Liver (tissue), 3 donors: ENCODE data around the gene CD163.

Experiments used
- EGR1 ChIP-seq, 2 donors: IDR thresholded peaks; 2 replicates each; pipeline ENCODE4 v1.6.1; 2016 to 2018; ENCODE audit warnings: antibody characterized with exemption in 2 of 2, low read depth in 2 of 2
- GABPA ChIP-seq, 2 donors: IDR thresholded peaks in 1 of 2; conservative IDR thresholded peaks in 1 of 2; 2 replicates each; pipeline ENCODE4 v1.6.1; 2016; ENCODE audit warnings: antibody characterized with exemption in 2 of 2, mild to moderate bottlenecking in 1 of 2, moderate library complexity in 1 of 2
- RAD21 ChIP-seq, 2 donors: IDR thresholded peaks; 2 replicates each; pipeline ENCODE4 v1.6.1; 2016; ENCODE audit warnings: antibody characterized with exemption in 2 of 2, mild to moderate bottlenecking in 2 of 2
- SP1 ChIP-seq: IDR thresholded peaks from 2 replicates; pipeline ENCODE4 v1.6.1; 2018; ENCODE audit warnings: antibody characterized with exemption, mild to moderate bottlenecking
- TAF1 ChIP-seq: conservative IDR thresholded peaks from 2 replicates; pipeline ENCODE4 v1.6.1; 2016; ENCODE audit warnings: antibody characterized with exemption, mild to moderate bottlenecking
- YY1 ChIP-seq: IDR thresholded peaks from 2 replicates; pipeline ENCODE4 v1.6.1; 2016; ENCODE audit warnings: antibody characterized with exemption, mild to moderate bottlenecking
- TF ChIP-seq, protein P1 (sequence below): fragments of 150-350 bp; IDR thresholded peaks from 2 replicates; pipeline ENCODE4 v1.5.1; 2017; ENCODE audit warnings: improper control_type of control experiment, low read depth, low read length; ENCODE audit not compliant: missing input control
- TF ChIP-seq, protein P2 (sequence below): IDR thresholded peaks from 2 replicates; pipeline ENCODE4 v1.6.1; 2016; ENCODE audit warnings: antibody characterized with exemption
- TF ChIP-seq, protein P3 (sequence below): IDR thresholded peaks from 2 replicates; pipeline ENCODE4 v1.6.1; 2016; ENCODE audit warnings: antibody characterized with exemption, mild to moderate bottlenecking
- TF ChIP-seq, protein P4 (sequence below): IDR thresholded peaks from 2 replicates; pipeline ENCODE4 v1.6.1; 2016; ENCODE audit warnings: antibody characterized with exemption
- donor health status: healthy.
- donor health status: healthy.

DNA sequence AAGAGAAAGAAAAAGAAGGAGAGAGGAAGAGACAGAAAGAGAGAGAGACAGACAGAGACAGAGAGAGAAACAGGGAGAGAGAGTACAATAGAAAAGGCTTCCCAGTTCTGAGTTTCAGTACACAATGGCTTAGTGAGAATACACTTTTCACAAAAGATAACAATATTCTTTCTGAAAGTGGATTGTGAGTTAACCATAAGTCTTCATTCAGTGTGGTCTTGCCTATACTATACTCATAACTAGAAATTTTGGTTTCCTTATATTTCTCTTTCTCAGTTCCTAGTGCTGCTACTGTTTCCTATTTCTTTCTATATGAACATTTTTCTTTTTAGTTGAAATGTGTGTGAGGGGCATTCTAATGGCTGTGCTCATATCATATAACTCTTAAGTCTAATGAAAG is 68.9 kb downstream of the CD163 start:
- TF ChIP-seq, protein P1, sequence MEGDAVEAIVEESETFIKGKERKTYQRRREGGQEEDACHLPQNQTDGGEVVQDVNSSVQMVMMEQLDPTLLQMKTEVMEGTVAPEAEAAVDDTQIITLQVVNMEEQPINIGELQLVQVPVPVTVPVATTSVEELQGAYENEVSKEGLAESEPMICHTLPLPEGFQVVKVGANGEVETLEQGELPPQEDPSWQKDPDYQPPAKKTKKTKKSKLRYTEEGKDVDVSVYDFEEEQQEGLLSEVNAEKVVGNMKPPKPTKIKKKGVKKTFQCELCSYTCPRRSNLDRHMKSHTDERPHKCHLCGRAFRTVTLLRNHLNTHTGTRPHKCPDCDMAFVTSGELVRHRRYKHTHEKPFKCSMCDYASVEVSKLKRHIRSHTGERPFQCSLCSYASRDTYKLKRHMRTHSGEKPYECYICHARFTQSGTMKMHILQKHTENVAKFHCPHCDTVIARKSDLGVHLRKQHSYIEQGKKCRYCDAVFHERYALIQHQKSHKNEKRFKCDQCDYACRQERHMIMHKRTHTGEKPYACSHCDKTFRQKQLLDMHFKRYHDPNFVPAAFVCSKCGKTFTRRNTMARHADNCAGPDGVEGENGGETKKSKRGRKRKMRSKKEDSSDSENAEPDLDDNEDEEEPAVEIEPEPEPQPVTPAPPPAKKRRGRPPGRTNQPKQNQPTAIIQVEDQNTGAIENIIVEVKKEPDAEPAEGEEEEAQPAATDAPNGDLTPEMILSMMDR: no peak
- TF ChIP-seq GABPA (IDR thresholded peaks at IDR 0.05 in 1 of 2, conservative IDR thresholded peaks at IDR 0.05 in 1 of 2): no peak
- TF ChIP-seq, protein P2, sequence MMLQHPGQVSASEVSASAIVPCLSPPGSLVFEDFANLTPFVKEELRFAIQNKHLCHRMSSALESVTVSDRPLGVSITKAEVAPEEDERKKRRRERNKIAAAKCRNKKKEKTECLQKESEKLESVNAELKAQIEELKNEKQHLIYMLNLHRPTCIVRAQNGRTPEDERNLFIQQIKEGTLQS: no peak
- TF ChIP-seq TAF1: no peak
- TF ChIP-seq, protein P3, sequence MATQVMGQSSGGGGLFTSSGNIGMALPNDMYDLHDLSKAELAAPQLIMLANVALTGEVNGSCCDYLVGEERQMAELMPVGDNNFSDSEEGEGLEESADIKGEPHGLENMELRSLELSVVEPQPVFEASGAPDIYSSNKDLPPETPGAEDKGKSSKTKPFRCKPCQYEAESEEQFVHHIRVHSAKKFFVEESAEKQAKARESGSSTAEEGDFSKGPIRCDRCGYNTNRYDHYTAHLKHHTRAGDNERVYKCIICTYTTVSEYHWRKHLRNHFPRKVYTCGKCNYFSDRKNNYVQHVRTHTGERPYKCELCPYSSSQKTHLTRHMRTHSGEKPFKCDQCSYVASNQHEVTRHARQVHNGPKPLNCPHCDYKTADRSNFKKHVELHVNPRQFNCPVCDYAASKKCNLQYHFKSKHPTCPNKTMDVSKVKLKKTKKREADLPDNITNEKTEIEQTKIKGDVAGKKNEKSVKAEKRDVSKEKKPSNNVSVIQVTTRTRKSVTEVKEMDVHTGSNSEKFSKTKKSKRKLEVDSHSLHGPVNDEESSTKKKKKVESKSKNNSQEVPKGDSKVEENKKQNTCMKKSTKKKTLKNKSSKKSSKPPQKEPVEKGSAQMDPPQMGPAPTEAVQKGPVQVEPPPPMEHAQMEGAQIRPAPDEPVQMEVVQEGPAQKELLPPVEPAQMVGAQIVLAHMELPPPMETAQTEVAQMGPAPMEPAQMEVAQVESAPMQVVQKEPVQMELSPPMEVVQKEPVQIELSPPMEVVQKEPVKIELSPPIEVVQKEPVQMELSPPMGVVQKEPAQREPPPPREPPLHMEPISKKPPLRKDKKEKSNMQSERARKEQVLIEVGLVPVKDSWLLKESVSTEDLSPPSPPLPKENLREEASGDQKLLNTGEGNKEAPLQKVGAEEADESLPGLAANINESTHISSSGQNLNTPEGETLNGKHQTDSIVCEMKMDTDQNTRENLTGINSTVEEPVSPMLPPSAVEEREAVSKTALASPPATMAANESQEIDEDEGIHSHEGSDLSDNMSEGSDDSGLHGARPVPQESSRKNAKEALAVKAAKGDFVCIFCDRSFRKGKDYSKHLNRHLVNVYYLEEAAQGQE: no peak
- TF ChIP-seq, protein P4, sequence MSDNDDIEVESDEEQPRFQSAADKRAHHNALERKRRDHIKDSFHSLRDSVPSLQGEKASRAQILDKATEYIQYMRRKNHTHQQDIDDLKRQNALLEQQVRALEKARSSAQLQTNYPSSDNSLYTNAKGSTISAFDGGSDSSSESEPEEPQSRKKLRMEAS: no peak
- TF ChIP-seq EGR1 (IDR thresholded peaks at IDR 0.05; ENCODE audit: low read depth in 2 of 2): no peak
- TF ChIP-seq SP1: no peak
- no peak for TF ChIP-seq RAD21 (IDR thresholded peaks at IDR 0.05)
- no peak for TF ChIP-seq YY1
